Lung (tissue), 12 donors: ENCODE measurements around the gene MCM5. TPM values are rescaled to one million over a fixed set of nuclear protein-coding genes. Genes with fewer than 3 reads are reported as not detected.

Experiments
- ATAC-seq: fragments of 200-7000 bp; cut with Tn5 transposase; one replicate; pipeline ENCODE4 v1.9.1; 2020; ENCODE audit warnings: moderate number of reproducible peaks; ENCODE audit not compliant: insufficient read depth, low FRiP score
- DNase-seq, 3 donors: peaks; one replicate each; pipeline ENCODE4 v3.0.0-alpha.2; 2013 to 2017
- H3K27ac ChIP-seq, 2 donors: one replicate each; pipeline ENCODE4 v1.5.1; 2013; ENCODE audit warnings: mild to moderate bottlenecking in 2 of 2, moderate library complexity in 2 of 2, control low read depth in 1 of 2, inconsistent platforms in 1 of 2, low read depth in 1 of 2, low read length in 1 of 2
- H3K27me3 ChIP-seq, 3 donors: one replicate each; pipeline ENCODE4 v1.5.1; 2013; ENCODE audit warnings: low read length in 2 of 3; ENCODE audit not compliant: control insufficient read depth in 3 of 3, insufficient read depth in 3 of 3
- H3K36me3 ChIP-seq, 4 donors: one replicate each; pipeline ENCODE4 v1.5.1; 2013; ENCODE audit warnings: low read length in 4 of 4, mild to moderate bottlenecking in 1 of 4, moderate library complexity in 1 of 4; ENCODE audit not compliant: control insufficient read depth in 4 of 4, insufficient read depth in 4 of 4
- H3K4me1 ChIP-seq, 5 donors: one replicate each; pipeline ENCODE4 v1.5.1; 2013; ENCODE audit warnings: low read length in 5 of 5, mild to moderate bottlenecking in 2 of 5, moderate library complexity in 1 of 5; ENCODE audit not compliant: control insufficient read depth in 5 of 5, insufficient read depth in 5 of 5
- H3K4me3 ChIP-seq: one replicate; pipeline ENCODE4 v1.5.1; 2013; ENCODE audit warnings: mild to moderate bottlenecking, control low read depth, moderate library complexity
- H3K9ac ChIP-seq, 2 donors: one replicate each; pipeline ENCODE4 v1.5.1; 2013; ENCODE audit warnings: low read length in 2 of 2, control low read depth in 1 of 2; ENCODE audit not compliant: insufficient read depth in 1 of 2
- H3K9me3 ChIP-seq, 4 donors: one replicate each; pipeline ENCODE4 v1.5.1; 2013; ENCODE audit warnings: low read length in 3 of 4, mild to moderate bottlenecking in 1 of 4, moderate library complexity in 1 of 4; ENCODE audit not compliant: control insufficient read depth in 4 of 4, insufficient read depth in 3 of 4
- CTCF ChIP-seq: IDR thresholded peaks from 2 replicates; pipeline ENCODE4 v1.5.1; 2012; ENCODE audit warnings: mild to moderate bottlenecking; ENCODE audit errors: control extremely low read depth, extremely low read depth
- whole genome bisulfite sequencing, 2 donors: extraction: QIAGEN DNeasy Blood & Tissue Kit; methylation state at CpG; one replicate each; pipeline ENCODE4 v1.1.7; 2013; 5-methylcytosine and 5-hydroxymethylcytosine counted together
- polyA plus RNA-seq, 2 donors: library from polyadenylated mRNA; stranded (reverse); fragments of 200-250 nt; gene quantifications; one replicate each; pipeline ENCODE4 v1.2.1, GENCODE V29; 2013
- total RNA-seq, 2 donors: library from RNA; depleted of rRNA in 1 of 2; stranded (reverse); fragments of >200 nt in 1 of 2; gene quantifications; one replicate each; pipeline ENCODE4 v1.2.1, GENCODE V29; 2014 to 2021
- donor health status: control.
- donor health status: control.
- donor health status: Bipolar disorder and iron deficiency.
- donor health status: healthy.
- donor health status: DM: yes; HTN: yes; CAD: no.

MCM5 gene
- total and polyA plus RNA-seq, 4 donors = 17.6 to 43.1 (median 25.9) TPM

- 84 to 87% methylated on average over 11 of the region's 11 CpGs for WGBS, 2 donors
- Histone ChIP-seq H3K27me3 (no peaks in the 10 kb centered on the region), H3K27ac (no peak overlapping the region), H3K9me3 (peaks cover 0 to 1% (median 0%) of the 10 kb centered on the region in 4 donors), H3K4me1 (peaks cover 0 to 8% (median 3%) of the 10 kb centered on the region in 5 donors), H3K4me3 (no peak overlapping the region), H3K9ac (no peak overlapping the region), H3K36me3 (peaks cover 6 to 37% (median 31%) of the 10 kb centered on the region in 4 donors)
- DNase-seq (no peak), ATAC-seq (no peak)
- TF ChIP-seq CTCF = no peak
These were observed 26.2 kb downstream of the MCM5 start for GRCh38 chr22:35425971-35426800.

GRCh38 chr22:35426801-35427140, 26.8 kb downstream of the MCM5 start:
- peaks cover under 1 to 31% (median 26%) of the 10 kb centered on the region in 4 donors for H3K36me3 ChIP-seq

GRCh38 chr22:35430897-35431322, 31.0 kb downstream of the MCM5 start:
- Histone ChIP-seq H3K27me3 (no peaks in the 10 kb centered on the region), H3K4me1 (peaks cover 0 to 6% (median 4%) of the 10 kb centered on the region in 5 donors), H3K36me3 (peaks cover 0 to 27% (median 16%) of the 10 kb centered on the region in 4 donors), H3K9me3 (peaks cover 0 to 8% (median 4%) of the 10 kb centered on the region in 4 donors), H3K9ac (no peak overlapping the region), H3K4me3 (no peak overlapping the region), H3K27ac (peak overlapping the region in 1 of 2 donors; percentile 26)
- 28 to 44% methylated on average over 14 of the region's 14 CpGs for WGBS, 2 donors
- DNase-seq (peak; percentile 88 to 91 (median 91)), ATAC-seq (peak; percentile 95)
- TF ChIP-seq CTCF = peak; percentile 83

More at GRCh38 chr22:35426801-35427140, 26.8 kb downstream of the MCM5 start:
- no peak for TF ChIP-seq CTCF
- WGBS, 2 donors = 85 to 87% methylated on average over 5 of the region's 5 CpGs
- Histone ChIP-seq H3K27me3 (no peaks in the 10 kb centered on the region), H3K4me1 (peaks cover 0 to 8% (median 4%) of the 10 kb centered on the region in 5 donors), H3K4me3 (no peak overlapping the region), H3K9me3 (no peaks in the 10 kb centered on the region), H3K27ac (no peak overlapping the region), H3K9ac (no peak overlapping the region)
- ATAC-seq (no peak), DNase-seq (no peak)
